ENCODE results near the gene MBNL3. TPM values are rescaled to one million over a fixed set of nuclear protein-coding genes. Genes with fewer than 3 reads are reported as not detected.

Gene MBNL3, protein sequence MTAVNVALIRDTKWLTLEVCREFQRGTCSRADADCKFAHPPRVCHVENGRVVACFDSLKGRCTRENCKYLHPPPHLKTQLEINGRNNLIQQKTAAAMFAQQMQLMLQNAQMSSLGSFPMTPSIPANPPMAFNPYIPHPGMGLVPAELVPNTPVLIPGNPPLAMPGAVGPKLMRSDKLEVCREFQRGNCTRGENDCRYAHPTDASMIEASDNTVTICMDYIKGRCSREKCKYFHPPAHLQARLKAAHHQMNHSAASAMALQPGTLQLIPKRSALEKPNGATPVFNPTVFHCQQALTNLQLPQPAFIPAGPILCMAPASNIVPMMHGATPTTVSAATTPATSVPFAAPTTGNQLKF
- 10 to 100 TPM in 3 of 4 donors, 1 to 10 TPM in 1; 9.2 to 19.0 (median 15.9) TPM for total RNA-seq

DNA sequence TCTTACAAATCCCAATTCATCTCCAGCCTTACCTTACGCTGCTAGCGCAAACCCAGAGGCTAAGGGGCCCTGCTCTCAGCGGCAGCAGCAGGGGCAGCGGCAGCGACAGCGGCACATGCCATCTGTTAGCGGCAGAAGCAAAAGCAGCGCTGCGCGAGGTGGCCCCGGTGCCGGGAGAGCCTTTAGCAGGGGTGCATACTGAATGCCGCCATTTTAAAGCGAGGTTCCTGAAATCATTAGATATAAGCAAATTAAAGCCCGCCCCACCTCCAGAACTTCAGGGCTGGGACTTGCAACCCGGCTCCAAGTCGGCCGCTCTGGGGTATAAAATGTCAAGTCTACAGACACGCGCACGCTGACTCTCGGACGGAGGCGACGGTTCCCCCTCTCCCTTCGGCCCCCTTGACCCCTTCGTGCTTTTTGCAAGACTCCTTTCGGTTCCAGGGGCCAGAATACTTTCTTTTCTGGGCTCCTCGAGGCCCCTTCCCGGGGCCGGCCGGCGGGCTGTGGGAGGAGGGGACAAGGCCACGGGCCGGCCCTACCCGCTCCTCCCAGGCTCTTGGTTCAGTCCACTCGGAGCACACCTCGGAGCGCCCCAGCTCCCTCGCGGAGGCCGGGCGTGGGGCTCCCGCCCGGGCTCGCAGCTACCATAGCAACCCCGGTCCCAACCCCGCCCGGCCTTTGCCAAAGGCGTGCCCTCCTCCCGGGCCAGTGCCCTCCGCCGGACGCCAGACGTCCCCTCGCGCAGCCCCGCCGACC lies at the start of gene MBNL3:
MBNL3 (minus strand) TSS at position 220 of the 759 bp plus-strand sequence. CDS start 49,427 bp downstream, outside the sequence.
- peak within 1 kb of the TSS; percentile 52 to 89 (median 84) for H3K27ac ChIP-seq
- peak within 1 kb of the TSS; percentile 30 to 82 (median 54) for H3K4me3 ChIP-seq
- H3K27me3 ChIP-seq = no peaks in the 10 kb centered on the region
- peak; percentile 13 to 16 for DNase-seq (ENCODE audit: low spot score in 2 of 2)
- no peaks in the 10 kb centered on the region for H3K9me3 ChIP-seq
- 1 to 43% methylated on average over 16 to 58 of the region's 59 CpGs for WGBS, 2 donors
- TF ChIP-seq EP300 (IDR thresholded peaks at IDR 0.05) (no peak), POLR2A (IDR thresholded peaks at IDR 0.05) (no peak)
- TF ChIP-seq, protein P1, sequence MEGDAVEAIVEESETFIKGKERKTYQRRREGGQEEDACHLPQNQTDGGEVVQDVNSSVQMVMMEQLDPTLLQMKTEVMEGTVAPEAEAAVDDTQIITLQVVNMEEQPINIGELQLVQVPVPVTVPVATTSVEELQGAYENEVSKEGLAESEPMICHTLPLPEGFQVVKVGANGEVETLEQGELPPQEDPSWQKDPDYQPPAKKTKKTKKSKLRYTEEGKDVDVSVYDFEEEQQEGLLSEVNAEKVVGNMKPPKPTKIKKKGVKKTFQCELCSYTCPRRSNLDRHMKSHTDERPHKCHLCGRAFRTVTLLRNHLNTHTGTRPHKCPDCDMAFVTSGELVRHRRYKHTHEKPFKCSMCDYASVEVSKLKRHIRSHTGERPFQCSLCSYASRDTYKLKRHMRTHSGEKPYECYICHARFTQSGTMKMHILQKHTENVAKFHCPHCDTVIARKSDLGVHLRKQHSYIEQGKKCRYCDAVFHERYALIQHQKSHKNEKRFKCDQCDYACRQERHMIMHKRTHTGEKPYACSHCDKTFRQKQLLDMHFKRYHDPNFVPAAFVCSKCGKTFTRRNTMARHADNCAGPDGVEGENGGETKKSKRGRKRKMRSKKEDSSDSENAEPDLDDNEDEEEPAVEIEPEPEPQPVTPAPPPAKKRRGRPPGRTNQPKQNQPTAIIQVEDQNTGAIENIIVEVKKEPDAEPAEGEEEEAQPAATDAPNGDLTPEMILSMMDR (IDR thresholded peaks at IDR 0.05) = no peak
- peaks cover 0 to 18% (median 0%) of the 10 kb centered on the region in 4 donors for H3K4me1 ChIP-seq
- no peaks in the 10 kb centered on the region for H3K36me3 ChIP-seq

DNA sequence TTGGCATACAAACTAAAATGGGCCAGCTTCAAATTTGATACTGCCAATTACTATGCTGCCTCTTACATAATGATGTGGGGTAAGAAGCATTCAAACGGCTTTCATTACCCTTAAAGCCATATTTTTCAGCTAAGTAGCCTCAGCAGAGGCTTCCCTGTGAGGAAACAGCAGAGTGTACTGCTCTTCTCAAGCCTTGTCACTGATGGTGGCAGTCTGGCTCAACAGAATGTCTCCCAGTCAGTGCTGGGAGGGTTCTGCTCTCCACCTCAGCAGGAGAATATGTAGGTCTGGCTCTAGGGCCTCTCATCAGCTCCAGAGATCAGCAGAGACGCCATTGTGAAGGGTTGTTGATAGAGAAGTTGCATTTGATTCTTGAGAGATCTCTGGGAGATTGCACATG lies 44.6 kb upstream of the MBNL3 start:
- peaks cover 0 to 7% of the 10 kb centered on the region in 2 donors for H3K27me3 ChIP-seq
- 46 to 92% methylated on average over 2 of the region's 2 CpGs for WGBS, 2 donors
- TF ChIP-seq POLR2A (IDR thresholded peaks at IDR 0.05) = no peak
- TF ChIP-seq EP300 (IDR thresholded peaks at IDR 0.05) = no peak
- TF ChIP-seq, protein P1 (IDR thresholded peaks at IDR 0.05) = no peak

DNA sequence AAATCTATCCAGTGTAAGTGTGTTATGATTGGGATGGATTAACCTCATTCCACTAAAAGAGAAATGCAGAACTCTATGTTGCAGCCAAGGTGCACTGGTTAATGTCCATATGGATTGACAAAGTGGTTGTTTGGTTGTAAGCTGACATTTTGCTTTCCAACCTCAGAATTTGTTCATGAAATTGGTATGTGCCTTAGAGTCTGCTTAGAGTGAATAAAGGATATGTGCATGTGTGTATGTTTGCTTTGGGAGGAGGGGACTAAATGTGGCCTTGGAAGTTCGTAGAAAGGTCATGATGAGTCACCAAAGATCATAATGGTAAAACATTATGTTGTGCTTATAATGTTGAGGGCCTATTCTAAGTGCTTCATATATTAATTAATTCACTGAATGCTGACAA lies 44.1 kb upstream of the MBNL3 start:
- no peak for TF ChIP-seq POLR2A (IDR thresholded peaks at IDR 0.05)
- no peaks in the 10 kb centered on the region for H3K4me1 ChIP-seq
- H3K4me3 ChIP-seq = no peak overlapping the region
- H3K27ac ChIP-seq = no peak overlapping the region
- WGBS, 2 donors = 27 to 38% methylated on average over 1 of the region's 1 CpG
- no peaks in the 10 kb centered on the region for H3K9me3 ChIP-seq
- no peak for DNase-seq (ENCODE audit: low spot score in 2 of 2)
- peaks cover 0 to 7% of the 10 kb centered on the region in 2 donors for H3K27me3 ChIP-seq
- H3K36me3 ChIP-seq = no peaks in the 10 kb centered on the region

More for the DNA sequence above, 44.6 kb upstream of the MBNL3 start:
- no peak overlapping the region for H3K27ac ChIP-seq
- no peaks in the 10 kb centered on the region for H3K36me3 ChIP-seq
- H3K4me1 ChIP-seq = no peaks in the 10 kb centered on the region
- DNase-seq (ENCODE audit: low spot score in 2 of 2) = no peak
- no peak overlapping the region for H3K4me3 ChIP-seq
- H3K9me3 ChIP-seq = no peaks in the 10 kb centered on the region

DNA sequence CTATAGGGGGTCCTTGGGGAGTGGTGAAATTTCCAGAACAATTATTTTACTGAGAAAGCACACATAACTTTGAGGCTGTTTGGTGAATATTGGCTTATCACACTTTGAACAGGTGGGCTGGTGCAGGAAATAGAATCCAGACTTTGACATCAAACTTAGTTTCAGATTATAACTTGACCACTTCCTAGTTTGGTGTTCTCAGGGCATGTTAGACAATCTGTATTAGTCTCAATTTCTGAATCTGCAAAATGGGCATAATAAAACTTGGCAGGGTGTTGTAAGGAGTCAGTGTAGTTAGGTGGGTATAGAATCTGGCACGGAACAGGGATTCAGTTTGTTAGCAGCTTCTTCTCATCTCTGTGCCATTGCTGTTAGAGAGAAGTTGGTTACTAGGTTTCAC lies 43.3 kb upstream of the MBNL3 start:
- DNase-seq (ENCODE audit: low spot score in 2 of 2) = no peak
- no peaks in the 10 kb centered on the region for H3K4me1 ChIP-seq
- H3K9me3 ChIP-seq = no peaks in the 10 kb centered on the region
- no peak overlapping the region for H3K4me3 ChIP-seq
- 63 to 100% methylated on average over 1 of the region's 1 CpG for WGBS, 2 donors
- peaks cover 0 to 7% of the 10 kb centered on the region in 2 donors for H3K27me3 ChIP-seq
- TF ChIP-seq, protein P1 (IDR thresholded peaks at IDR 0.05) = no peak
- TF ChIP-seq EP300 (IDR thresholded peaks at IDR 0.05) = no peak
- TF ChIP-seq POLR2A (IDR thresholded peaks at IDR 0.05) = no peak
- no peaks in the 10 kb centered on the region for H3K36me3 ChIP-seq
- no peak overlapping the region for H3K27ac ChIP-seq

DNA sequence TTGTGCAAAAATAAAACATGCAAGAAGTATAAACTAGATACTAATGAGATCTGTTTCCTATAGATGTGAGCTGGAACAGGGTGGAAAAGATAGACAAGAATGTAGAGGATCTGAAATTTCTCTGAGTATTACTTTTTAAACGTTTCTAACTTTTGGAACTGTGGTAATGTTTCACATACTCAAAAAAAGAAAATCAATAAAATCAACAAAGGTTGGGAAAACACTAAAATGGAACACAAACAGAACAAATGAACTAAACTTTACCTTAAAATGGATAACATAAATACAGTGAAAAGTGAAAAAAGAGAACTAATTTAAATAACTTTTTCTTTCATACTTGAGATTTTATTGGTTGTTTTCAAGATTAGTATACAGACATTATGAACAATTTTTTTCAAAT lies 32.0 kb upstream of the MBNL3 start:
- Histone ChIP-seq H3K4me3 (no peak overlapping the region), H3K36me3 (no peaks in the 10 kb centered on the region), H3K4me1 (no peaks in the 10 kb centered on the region), H3K27ac (no peak overlapping the region), H3K27me3 (peaks cover 0 to 6% of the 10 kb centered on the region in 2 donors), H3K9me3 (no peaks in the 10 kb centered on the region)
- TF ChIP-seq, protein P1 (IDR thresholded peaks at IDR 0.05) = no peak
- TF ChIP-seq EP300 (IDR thresholded peaks at IDR 0.05) (no peak), POLR2A (IDR thresholded peaks at IDR 0.05) (no peak)
- DNase-seq (ENCODE audit: low spot score in 2 of 2) = no peak
- 41 to 60% methylated on average over 1 of the region's 1 CpG for WGBS, 2 donors
